D721Med (cell line): ENCODE results near the gene KREMEN2.

Experiments used
- DNase-seq: peaks from one replicate; pipeline ENCODE4 v3.0.0; 2011; ENCODE audit warnings: low spot score; ENCODE audit not compliant: insufficient read length
- FAIRE-seq: peaks from 2 replicates; lab custom pipeline; 2011; peaks lifted over from hg19 to GRCh38; lab: Jason Lieb, UNC
- CTCF ChIP-seq: IDR thresholded peaks from 2 replicates; pipeline ENCODE4 v1.5.1; 2012; ENCODE audit warnings: mild to moderate bottlenecking, control low read depth; ENCODE audit not compliant: insufficient read depth; ENCODE audit errors: missing control alignments

Gene KREMEN2

GRCh38 chr16:2976201-2976600, 12.1 kb downstream of the KREMEN2 start:
- DNase-seq = no peak
- TF ChIP-seq CTCF = no peak
- no peak for FAIRE-seq

- DNase-seq (no peak), FAIRE-seq (no peak)
- TF ChIP-seq CTCF = no peak
Measured at GRCh38 chr16:2976673-2977072, 12.6 kb downstream of the KREMEN2 start.

GRCh38 chr16:2977440-2977839, 13.4 kb downstream of the KREMEN2 start:
- FAIRE-seq (no peak), DNase-seq (no peak)
- TF ChIP-seq CTCF = no peak

- FAIRE-seq (no peak), DNase-seq (no peak)
- TF ChIP-seq CTCF = no peak
Measured at GRCh38 chr16:2979669-2980226, 15.7 kb downstream of the KREMEN2 start.

GRCh38 chr16:2980227-2981176, 16.4 kb downstream of the KREMEN2 start, which contains the start of gene PKMYT1:
PKMYT1 (minus strand) TSS chr16:2980446; CDS start chr16:2979657, 789 bp downstream.
- no peak for TF ChIP-seq CTCF
- DNase-seq (peak; percentile 99), FAIRE-seq (no peak)

GRCh38 chr16:2981177-2981898, 17.3 kb downstream of the KREMEN2 start:
- FAIRE-seq (no peak), DNase-seq (peak; percentile 93)
- no peak for TF ChIP-seq CTCF
